A549 (cell line): ENCODE results near the gene SRSF10. TPM values are rescaled to one million over a fixed set of nuclear protein-coding genes. Genes with fewer than 3 reads are reported as not detected.

Source experiments
- ATAC-seq, 2 experiments: fragments of 200-7000 bp in 1 of 2; fragments of >200 bp in 1 of 2; cut with Nextera tagmentation in 1 of 2; cut with Tn5 transposase in 1 of 2; 3 replicates each; pipeline versions ENCODE4 v1.8.0 to v1.9.1; 2018 to 2020; ENCODE audit warnings: mild to moderate bottlenecking in 1 of 2, moderate library complexity in 1 of 2
- CTCF ChIA-PET: fragments of 300-600 bp; sonication (Branson Sonifier 250); formaldehyde crosslinking; extraction: SDS; loops from one replicate; lab custom pipeline; 2021; ENCODE audit warnings: antibody characterized with exemption, inconsistent platforms; lab: Yijun Ruan, JAX
- POLR2A ChIA-PET: fragments of 350-600 bp; formaldehyde crosslinking; extraction: SDS; loops from one replicate; lab custom pipeline; 2021; ENCODE audit warnings: antibody characterized with exemption, inconsistent platforms; lab: Yijun Ruan, JAX
- DNase-seq, 2 experiments: peaks; one replicate each; pipeline versions ENCODE4 v3.0.0 to v3.0.0-alpha.2; 2011 to 2016; ENCODE audit warnings: low read depth in 1 of 2, low spot score in 1 of 2
- FAIRE-seq: peaks from 2 replicates; lab custom pipeline; 2011; peaks lifted over from hg19 to GRCh38; lab: Jason Lieb, UNC
- H3K27ac ChIP-seq, 2 experiments: fragments of >200 bp; sonication (Bioruptor Twin); formaldehyde crosslinking; 3 replicates each; pipeline ENCODE4 v1.5.1; 2016 to 2017
- H3K4me1 ChIP-seq: fragments of >200 bp; sonication (Bioruptor Twin); formaldehyde crosslinking; 3 replicates; pipeline ENCODE4 v1.6.1; 2016
- H3K4me2 ChIP-seq: fragments of >200 bp; sonication (Bioruptor Twin); formaldehyde crosslinking; 3 replicates; pipeline ENCODE4 v1.6.1; 2016
- H3K4me3 ChIP-seq: fragments of >200 bp; sonication (Bioruptor Twin); formaldehyde crosslinking; 3 replicates; pipeline ENCODE4 v1.5.1; 2016
- H3K9me3 ChIP-seq: fragments of >200 bp; sonication (Bioruptor Twin); formaldehyde crosslinking; 3 replicates; pipeline ENCODE4 v1.6.1; 2016
- CHD2 ChIP-seq: fragments of 150-350 bp; IDR thresholded peaks from 2 replicates; pipeline ENCODE4 v1.6.1; 2014; ENCODE audit warnings: low read length; ENCODE audit not compliant: partially characterized antibody
- EHF ChIP-seq: fragments of 250-450 bp; sonication (Bioruptor Pico); IDR thresholded peaks from 2 replicates; pipeline ENCODE4 v1.5.0; 2020; ENCODE audit warnings: mild to moderate bottlenecking
- ELK1 ChIP-seq: fragments of 150-350 bp; IDR thresholded peaks from 2 replicates; pipeline ENCODE4 v1.6.1; 2014; ENCODE audit warnings: low read depth, mild to moderate bottlenecking, low read length
- EP300 ChIP-seq, 2 experiments: fragments of >200 bp; sonication (Bioruptor Twin); formaldehyde crosslinking; IDR thresholded peaks; 2 replicates in 1 of 2; 3 replicates in 1 of 2; pipeline ENCODE4 v1.6.1; 2016 to 2017
- FOSB ChIP-seq: fragments of 250-450 bp; sonication (Bioruptor Pico); IDR thresholded peaks from 2 replicates; pipeline ENCODE4 v1.5.0; 2020; ENCODE audit warnings: mild to moderate bottlenecking, moderate library complexity
- FOSL2 ChIP-seq, 2 experiments: fragments of 450-650 bp in 1 of 2; fragments of >200 bp in 1 of 2; sonication (Bioruptor Twin) in 1 of 2; formaldehyde crosslinking; IDR thresholded peaks; 2 replicates each; pipeline versions ENCODE4 v1.5.0 to v1.6.1; 2016 to 2020; ENCODE audit warnings: mild to moderate bottlenecking in 1 of 2, moderate library complexity in 1 of 2
- FOXS1 ChIP-seq: fragments of 250-450 bp; sonication (Bioruptor Pico); IDR thresholded peaks from 2 replicates; pipeline ENCODE4 v1.5.0; 2020; ENCODE audit warnings: mild to moderate bottlenecking, moderate library complexity
- GATA3 ChIP-seq: IDR thresholded peaks from 2 replicates; pipeline ENCODE4 v1.6.1; 2012; ENCODE audit warnings: borderline replicate concordance
- HDAC2 ChIP-seq: fragments of 200-600 bp; sonication (generic); IDR thresholded peaks from 2 replicates; pipeline ENCODE4 v1.6.1; 2016
- HES2 ChIP-seq: fragments of >200 bp; sonication (Bioruptor Twin); formaldehyde crosslinking; IDR thresholded peaks from 2 replicates; pipeline ENCODE4 v1.6.1; 2016
- HEYL ChIP-seq: fragments of 250-450 bp; sonication (Bioruptor Pico); IDR thresholded peaks from 2 replicates; pipeline ENCODE4 v1.8.0; 2021; ENCODE audit warnings: mild to moderate bottlenecking, moderate library complexity
- HMGXB4 ChIP-seq: fragments of 250-450 bp; sonication (Bioruptor Pico); IDR thresholded peaks from 2 replicates; pipeline ENCODE4 v1.5.0; 2021; ENCODE audit warnings: mild to moderate bottlenecking, moderate library complexity, borderline replicate concordance
- HOXA7 ChIP-seq: fragments of 250-450 bp; sonication (Bioruptor Pico); IDR thresholded peaks from 2 replicates; pipeline ENCODE4 v1.5.0; 2020; ENCODE audit warnings: mild to moderate bottlenecking, moderate library complexity
- JUN ChIP-seq, 2 experiments: fragments of >200 bp; sonication (Bioruptor Twin); formaldehyde crosslinking; IDR thresholded peaks; 2 replicates in 1 of 2; 3 replicates in 1 of 2; pipeline ENCODE4 v1.6.1; 2016 to 2017
- KDM1A ChIP-seq: fragments of 200-600 bp; sonication (generic); IDR thresholded peaks from 2 replicates; pipeline ENCODE4 v1.6.1; 2016; ENCODE audit warnings: low read depth, mild to moderate bottlenecking
- KDM5A ChIP-seq: fragments of 200-600 bp; sonication (generic); IDR thresholded peaks from 2 replicates; pipeline ENCODE4 v1.6.1; 2016; ENCODE audit warnings: antibody characterized with exemption, mild to moderate bottlenecking
- MAZ ChIP-seq: fragments of 150-350 bp; IDR thresholded peaks from 2 replicates; pipeline ENCODE4 v1.6.1; 2014; ENCODE audit warnings: antibody characterized with exemption, low read depth, low read length, borderline replicate concordance
- MYC ChIP-seq: IDR thresholded peaks from 2 replicates; pipeline ENCODE4 v1.6.1; 2012; ENCODE audit warnings: mild to moderate bottlenecking, inconsistent platforms, low read length, improper control_type of control experiment, borderline replicate concordance
- POLR2AphosphoS2 ChIP-seq: conservative IDR thresholded peaks from 2 replicates; pipeline ENCODE4 v1.6.1; 2012; ENCODE audit warnings: low read length, improper control_type of control experiment, inconsistent platforms
- RAD21 ChIP-seq, 2 experiments: fragments of >200 bp in 1 of 2; sonication (Bioruptor Twin) in 1 of 2; formaldehyde crosslinking in 1 of 2; IDR thresholded peaks in 1 of 2; conservative IDR thresholded peaks in 1 of 2; 2 replicates in 1 of 2; 3 replicates in 1 of 2; pipeline ENCODE4 v1.6.1; 2012 to 2018; ENCODE audit warnings: inconsistent platforms in 1 of 2
- RARB ChIP-seq: fragments of 250-450 bp; sonication (Bioruptor Pico); IDR thresholded peaks from 2 replicates; pipeline ENCODE4 v1.8.0; 2021; ENCODE audit warnings: mild to moderate bottlenecking, moderate library complexity
- RCOR1 ChIP-seq: fragments of 150-350 bp; IDR thresholded peaks from 2 replicates; pipeline ENCODE4 v1.6.1; 2014; ENCODE audit warnings: antibody characterized with exemption, low read length, low read depth
- SREBF2 ChIP-seq: fragments of 450-650 bp; IDR thresholded peaks from 2 replicates; pipeline ENCODE4 v1.6.1; 2014; ENCODE audit warnings: mild to moderate bottlenecking, moderate library complexity
- TFCP2L1 ChIP-seq: fragments of 250-450 bp; sonication (Bioruptor Pico); IDR thresholded peaks from 2 replicates; pipeline ENCODE4 v1.5.0; 2021; ENCODE audit warnings: mild to moderate bottlenecking
- USF2 ChIP-seq: fragments of 450-650 bp; IDR thresholded peaks from 2 replicates; pipeline ENCODE4 v1.6.1; 2014; ENCODE audit warnings: antibody characterized with exemption
- ZFP36 ChIP-seq: fragments of 450-650 bp; IDR thresholded peaks from 2 replicates; pipeline ENCODE4 v1.6.1; 2014; ENCODE audit warnings: borderline replicate concordance; ENCODE audit not compliant: partially characterized antibody
- WGBS: methylation state at CpG from one replicate; pipeline ENCODE4 v1.1.6; 2017; ENCODE audit errors: missing lambda C conversion rate; 5-methylcytosine and 5-hydroxymethylcytosine counted together
- polyA plus RNA-seq, 4 experiments: library from polyadenylated mRNA; depleted of rRNA in 3 of 4; stranded (reverse); fragments of >200 nt; fragmentation: RNase III in 1 of 4; extraction: RNeasy Plus Mini Kit Qiagen cat#74134 plus additional on column Dnase treatment in 1 of 4; gene quantifications; 2 replicates in 3 of 4; 3 replicates in 1 of 4; pipeline ENCODE4 v1.2.3, GENCODE V29; 2011 to 2017
- TF ChIP-seq, protein P1 (sequence below): fragments of >200 bp; sonication (Bioruptor Twin); formaldehyde crosslinking; IDR thresholded peaks from 3 replicates; pipeline ENCODE4 v1.5.1; 2016

Gene SRSF10
- polyA plus RNA-seq, 2 of the 4 experiments (the other 2 are of a cell fraction): 141 to 180 TPM

- no peak for TF ChIP-seq ZFP36
- TF ChIP-seq KDM5A: no peak
- no peak for TF ChIP-seq RARB (CRISPR knock-in tag)
- no peak for TF ChIP-seq EP300 (IDR thresholded peaks at IDR 0.05)
- no peak for TF ChIP-seq KDM1A
- TF ChIP-seq FOSB: no peak
- no peak for TF ChIP-seq HES2
- TF ChIP-seq, protein P1, sequence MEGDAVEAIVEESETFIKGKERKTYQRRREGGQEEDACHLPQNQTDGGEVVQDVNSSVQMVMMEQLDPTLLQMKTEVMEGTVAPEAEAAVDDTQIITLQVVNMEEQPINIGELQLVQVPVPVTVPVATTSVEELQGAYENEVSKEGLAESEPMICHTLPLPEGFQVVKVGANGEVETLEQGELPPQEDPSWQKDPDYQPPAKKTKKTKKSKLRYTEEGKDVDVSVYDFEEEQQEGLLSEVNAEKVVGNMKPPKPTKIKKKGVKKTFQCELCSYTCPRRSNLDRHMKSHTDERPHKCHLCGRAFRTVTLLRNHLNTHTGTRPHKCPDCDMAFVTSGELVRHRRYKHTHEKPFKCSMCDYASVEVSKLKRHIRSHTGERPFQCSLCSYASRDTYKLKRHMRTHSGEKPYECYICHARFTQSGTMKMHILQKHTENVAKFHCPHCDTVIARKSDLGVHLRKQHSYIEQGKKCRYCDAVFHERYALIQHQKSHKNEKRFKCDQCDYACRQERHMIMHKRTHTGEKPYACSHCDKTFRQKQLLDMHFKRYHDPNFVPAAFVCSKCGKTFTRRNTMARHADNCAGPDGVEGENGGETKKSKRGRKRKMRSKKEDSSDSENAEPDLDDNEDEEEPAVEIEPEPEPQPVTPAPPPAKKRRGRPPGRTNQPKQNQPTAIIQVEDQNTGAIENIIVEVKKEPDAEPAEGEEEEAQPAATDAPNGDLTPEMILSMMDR: no peak
- no peak for TF ChIP-seq HOXA7 (CRISPR knock-in tag)
- TF ChIP-seq HDAC2: no peak
- no peak for TF ChIP-seq USF2
- no peak for TF ChIP-seq POLR2AphosphoS2
- TF ChIP-seq HEYL: no peak
- no peak for TF ChIP-seq RCOR1
- no peak for TF ChIP-seq MAZ
- no peak for TF ChIP-seq HMGXB4 (CRISPR knock-in tag)
- TF ChIP-seq RAD21 (conservative IDR thresholded peaks at IDR 0.05 in 1 of 2, IDR thresholded peaks at IDR 0.05 in 1 of 2): no peak
- no peak for TF ChIP-seq GATA3
- TF ChIP-seq SREBF2: no peak
- H3K4me2 ChIP-seq: no peak overlapping the region
- no peak overlapping the region for H3K4me3 ChIP-seq
- no peaks in the 10 kb centered on the region for H3K9me3 ChIP-seq
- no peak for FAIRE-seq
- DNase-seq: no peak
- POLR2A ChIA-PET: no interaction called here
- peaks cover 23% of the 10 kb centered on the region for H3K4me1 ChIP-seq
- H3K27ac ChIP-seq: no peak overlapping the region; a peak in 1 of 6 replicates
- ATAC-seq: no peak
- WGBS: 59% methylated on average over 3 of the region's 3 CpGs
- CTCF ChIA-PET: no interaction called here
Measured at GRCh38 chr1:23999156-23999671, 19.1 kb upstream of the SRSF10 start.

- Histone ChIP-seq H3K27ac (no peak overlapping the region; a peak in 1 of 6 replicates), H3K4me3 (no peak overlapping the region), H3K4me1 (peaks cover 12% of the 10 kb centered on the region), H3K4me2 (no peak overlapping the region), H3K9me3 (no peaks in the 10 kb centered on the region)
- no peak for FAIRE-seq
- CTCF ChIA-PET: no interaction called here
- no peak for ATAC-seq
- no peak for TF ChIP-seq JUN (IDR thresholded peaks at IDR 0.05)
- TF ChIP-seq FOXS1 (CRISPR knock-in tag): no peak
- no peak for TF ChIP-seq ZFP36
- no peak for TF ChIP-seq ELK1
- no peak for TF ChIP-seq EHF (CRISPR knock-in tag)
- no peak for TF ChIP-seq FOSL2 (IDR thresholded peaks at IDR 0.05)
- TF ChIP-seq FOSL2 (CRISPR knock-in tag; IDR thresholded peaks at IDR 0.05): no peak
- no peak for TF ChIP-seq CHD2
- TF ChIP-seq MAZ: no peak
- TF ChIP-seq KDM5A: no peak
- TF ChIP-seq TFCP2L1 (CRISPR knock-in tag): no peak
- TF ChIP-seq HOXA7 (CRISPR knock-in tag): no peak
- no peak for TF ChIP-seq RAD21 (conservative IDR thresholded peaks at IDR 0.05 in 1 of 2, IDR thresholded peaks at IDR 0.05 in 1 of 2)
- TF ChIP-seq MYC: no peak
- TF ChIP-seq KDM1A: no peak
- whole genome bisulfite sequencing: 14% methylated on average over 1 of the region's 1 CpG
- no peak for DNase-seq
- POLR2A ChIA-PET: no interaction called here
Measured at GRCh38 chr1:23997812-23998211, 17.7 kb upstream of the SRSF10 start.
